ENCODE measurements around the gene COPS6.

- TF ChIP-seq, protein P1, sequence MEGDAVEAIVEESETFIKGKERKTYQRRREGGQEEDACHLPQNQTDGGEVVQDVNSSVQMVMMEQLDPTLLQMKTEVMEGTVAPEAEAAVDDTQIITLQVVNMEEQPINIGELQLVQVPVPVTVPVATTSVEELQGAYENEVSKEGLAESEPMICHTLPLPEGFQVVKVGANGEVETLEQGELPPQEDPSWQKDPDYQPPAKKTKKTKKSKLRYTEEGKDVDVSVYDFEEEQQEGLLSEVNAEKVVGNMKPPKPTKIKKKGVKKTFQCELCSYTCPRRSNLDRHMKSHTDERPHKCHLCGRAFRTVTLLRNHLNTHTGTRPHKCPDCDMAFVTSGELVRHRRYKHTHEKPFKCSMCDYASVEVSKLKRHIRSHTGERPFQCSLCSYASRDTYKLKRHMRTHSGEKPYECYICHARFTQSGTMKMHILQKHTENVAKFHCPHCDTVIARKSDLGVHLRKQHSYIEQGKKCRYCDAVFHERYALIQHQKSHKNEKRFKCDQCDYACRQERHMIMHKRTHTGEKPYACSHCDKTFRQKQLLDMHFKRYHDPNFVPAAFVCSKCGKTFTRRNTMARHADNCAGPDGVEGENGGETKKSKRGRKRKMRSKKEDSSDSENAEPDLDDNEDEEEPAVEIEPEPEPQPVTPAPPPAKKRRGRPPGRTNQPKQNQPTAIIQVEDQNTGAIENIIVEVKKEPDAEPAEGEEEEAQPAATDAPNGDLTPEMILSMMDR (IDR thresholded peaks at IDR 0.05) = peak; percentile 94
- TF ChIP-seq EZH2 (IDR thresholded peaks at IDR 0.05) = no peak
Measured at GRCh38 chr7:100081535-100082102, 7.2 kb upstream of the COPS6 start, which contains the start of gene ZNF3.

All from neural progenitor cell (in vitro differentiated cells).